HG02759 (cell line): ENCODE results near the gene SLC29A4.
"Not testable (repeated sequence)": the region's sequence is repeated elsewhere in the genome, so short reads cannot be mapped to it uniquely, and the experiment has no call there.

Experiments
- ATAC-seq: cut with Tn5 transposase; IDR thresholded peaks from one replicate; pipeline ENCODE4 v1.9.1; 2021; ENCODE audit warnings: mild to moderate bottlenecking, moderate library complexity; ENCODE audit not compliant: unreplicated experiment

SLC29A4 gene

GRCh38 chr7:5320802-5321396 lies 38.2 kb downstream of the SLC29A4 start:
- no peak for ATAC-seq

GRCh38 chr7:5322621-5323410 lies 40.1 kb downstream of the SLC29A4 start:
- no peak for ATAC-seq

GRCh38 chr7:5323800-5324781 lies 41.3 kb downstream of the SLC29A4 start:
- ATAC-seq: not testable (repeated sequence)

GRCh38 chr7:5324961-5325360 lies 42.2 kb downstream of the SLC29A4 start:
- no peak for ATAC-seq

GRCh38 chr7:5330288-5330687 lies 47.5 kb downstream of the SLC29A4 start:
- ATAC-seq: no peak

- ATAC-seq: no peak
These were observed 49.8 kb downstream of the SLC29A4 start for GRCh38 chr7:5332579-5332978.

GRCh38 chr7:5333121-5334045 lies 50.6 kb downstream of the SLC29A4 start:
- ATAC-seq: no peak

- ATAC-seq: no peak
These were observed 51.9 kb downstream of the SLC29A4 start for GRCh38 chr7:5334671-5335070.

- ATAC-seq: no peak
These were observed 54.3 kb downstream of the SLC29A4 start for GRCh38 chr7:5337047-5337446.

- no peak for ATAC-seq
These were observed 57.2 kb downstream of the SLC29A4 start for GRCh38 chr7:5339955-5340354.

GRCh38 chr7:5342631-5343030 lies 59.9 kb downstream of the SLC29A4 start:
- ATAC-seq: no peak

GRCh38 chr7:5343884-5344283 lies 61.1 kb downstream of the SLC29A4 start:
- ATAC-seq: no peak

- ATAC-seq: no peak
These were observed 61.6 kb downstream of the SLC29A4 start for GRCh38 chr7:5344342-5344741.

- no peak for ATAC-seq
These were observed 62.4 kb downstream of the SLC29A4 start for GRCh38 chr7:5345171-5345570.

- ATAC-seq: no peak
These were observed 62.9 kb downstream of the SLC29A4 start for GRCh38 chr7:5345671-5346070.

- ATAC-seq: no peak
These were observed 65.6 kb downstream of the SLC29A4 start for GRCh38 chr7:5348134-5349004.

- no peak for ATAC-seq
These were observed 66.2 kb downstream of the SLC29A4 start for GRCh38 chr7:5349005-5349380.

GRCh38 chr7:5349437-5350173 lies 66.9 kb downstream of the SLC29A4 start:
- ATAC-seq: no peak

- ATAC-seq: no peak
These were observed 67.4 kb downstream of the SLC29A4 start for GRCh38 chr7:5350174-5350463.
